NCI-H1417 treated with DMSO at 0.1 percent for 48 hours (cell line): ENCODE results near the gene DPYSL4.

Experiments used
- DNase-seq: peaks from one replicate; lab custom pipeline; 2025; lab: John Stamatoyannopoulos, UW

The DPYSL4 gene

DNA sequence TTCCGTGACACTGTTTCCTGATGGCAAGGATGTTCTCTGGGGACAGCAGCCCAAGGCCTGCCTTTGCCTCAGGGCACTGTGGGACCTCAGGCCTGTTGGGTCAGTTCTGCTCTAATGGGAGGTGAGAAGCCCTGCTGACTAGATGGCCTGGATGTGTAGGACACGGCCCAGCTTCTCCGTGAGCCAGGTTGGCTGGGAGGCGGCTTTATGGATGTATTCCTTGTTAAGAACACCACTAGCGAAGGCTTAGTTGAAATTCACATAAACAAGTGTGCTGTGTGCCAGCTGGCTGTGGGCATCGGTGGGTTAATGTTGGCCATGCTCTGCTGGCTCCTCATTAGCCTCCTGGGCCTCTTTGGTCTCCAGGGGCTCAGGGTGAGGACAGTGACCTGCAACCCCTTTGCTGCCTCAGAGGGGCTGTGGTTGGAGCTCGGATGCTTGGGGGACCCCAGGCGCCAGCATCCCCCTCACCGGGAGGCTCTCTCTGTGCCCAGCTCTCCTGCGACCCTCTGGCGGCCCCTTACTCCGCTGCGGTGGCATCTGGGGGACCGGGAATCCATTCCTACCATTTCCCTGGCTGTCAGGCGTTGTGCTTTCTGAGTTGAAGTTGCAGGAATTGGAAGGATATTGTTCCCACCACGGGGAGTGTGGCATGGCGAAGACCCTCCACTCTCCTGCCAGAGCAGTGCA lies 22.8 kb upstream of the DPYSL4 start:
- no peak for DNase-seq

DNA sequence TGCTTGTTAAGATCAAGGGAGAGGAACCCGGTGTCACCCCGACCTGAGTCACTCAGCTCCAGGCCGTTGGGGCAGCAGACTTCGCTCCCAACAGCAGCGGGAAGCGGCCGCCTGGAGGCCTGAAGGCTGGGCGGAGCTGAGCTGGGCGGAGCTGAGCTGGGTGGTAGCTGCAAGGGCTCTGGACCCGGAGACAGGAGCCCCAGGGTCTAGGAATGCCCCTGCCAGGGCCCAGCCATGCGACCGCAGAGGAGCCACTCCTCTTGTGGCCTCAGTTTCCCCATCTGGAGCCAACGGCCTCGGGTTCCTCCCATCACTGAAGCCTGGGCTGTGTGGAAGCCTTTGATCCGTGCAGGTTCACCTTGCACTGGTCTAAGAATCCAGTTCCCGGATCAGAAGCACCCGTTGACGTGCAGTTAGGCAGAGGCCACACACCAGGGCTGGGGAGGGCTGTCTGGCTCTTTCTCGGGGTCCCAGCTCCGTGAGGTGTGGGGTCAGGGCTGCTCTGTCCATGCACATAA lies 21.9 kb upstream of the DPYSL4 start:
- DNase-seq, result no peak

- no peak for DNase-seq
These were observed 21.2 kb upstream of the DPYSL4 start for GRCh38 chr10:132165416-132165980.

DNA sequence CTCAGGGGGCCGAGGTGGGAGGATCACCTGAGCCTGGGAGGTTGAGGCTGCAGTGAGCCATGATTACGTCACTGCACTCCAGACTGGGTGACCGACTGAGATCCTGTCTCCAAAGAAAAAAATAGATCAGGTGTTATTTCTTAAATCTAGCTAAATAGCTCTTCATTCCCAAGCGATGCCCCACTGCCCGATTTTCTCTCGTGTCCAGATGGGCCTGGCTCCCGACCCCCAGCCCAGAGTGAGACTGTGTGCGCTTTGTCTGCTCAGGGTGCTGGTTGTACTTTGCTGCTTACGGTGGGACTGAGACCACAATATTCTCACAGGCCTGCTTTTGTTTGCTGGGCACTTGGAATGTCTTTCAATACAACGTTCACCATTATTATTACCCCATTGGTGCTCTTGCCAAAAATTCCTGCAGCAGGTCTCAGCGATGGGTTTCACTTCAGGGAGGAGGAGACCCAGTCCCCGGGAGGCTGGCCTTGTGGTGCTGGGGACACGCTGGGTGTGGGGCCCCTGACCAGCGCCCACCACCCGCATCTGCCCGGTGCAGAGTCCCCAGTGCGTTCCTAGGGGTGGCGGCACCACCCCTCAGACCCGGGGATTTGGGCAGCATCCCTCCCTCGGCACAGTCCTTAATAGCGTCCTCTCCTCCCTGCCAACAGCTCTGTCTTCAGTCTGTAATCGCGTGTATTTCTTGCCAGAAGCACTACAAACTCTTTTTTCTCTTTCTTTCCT lies 20.4 kb upstream of the DPYSL4 start:
- DNase-seq, result no peak

DNA sequence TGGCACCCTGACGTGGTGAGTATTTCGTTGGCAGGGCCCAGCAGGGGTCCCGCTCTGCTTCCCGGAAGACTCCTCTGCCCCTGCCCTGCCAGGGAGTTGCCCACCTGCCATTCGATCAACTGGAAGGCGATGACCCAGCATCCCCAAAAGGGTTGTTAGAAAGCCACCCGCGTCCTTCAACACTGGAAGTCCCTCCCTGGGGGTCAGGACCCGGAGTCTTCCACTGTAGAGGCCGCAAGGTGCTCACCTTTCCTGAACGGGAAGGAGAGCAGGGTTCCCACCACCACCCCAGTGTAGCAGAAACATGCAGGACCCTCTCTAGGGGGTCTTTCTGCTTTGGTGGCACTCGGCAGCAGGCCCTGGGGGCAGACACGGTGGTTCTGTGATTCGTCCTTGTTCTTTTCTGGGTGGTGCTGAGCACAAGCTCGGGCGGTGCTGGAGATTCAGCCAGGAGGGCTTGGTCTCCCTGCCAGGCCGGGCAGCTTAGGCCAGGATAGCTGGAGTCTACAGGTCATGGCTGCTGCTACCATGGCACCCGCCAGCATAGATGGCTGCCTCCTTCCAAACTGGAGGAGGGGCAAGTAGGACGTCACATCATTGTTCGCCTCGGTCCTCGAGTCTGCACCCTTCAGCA lies 19.6 kb upstream of the DPYSL4 start:
- no peak for DNase-seq

- DNase-seq, result no peak
These were observed 18.8 kb upstream of the DPYSL4 start for GRCh38 chr10:132167976-132168375.

GRCh38 chr10:132168571-132169030 lies 18.1 kb upstream of the DPYSL4 start:
- DNase-seq, result no peak

- no peak for DNase-seq
These were observed 17.6 kb upstream of the DPYSL4 start for GRCh38 chr10:132169031-132169765.

- no peak for DNase-seq
These were observed 16.8 kb upstream of the DPYSL4 start for GRCh38 chr10:132169766-132170560.

DNA sequence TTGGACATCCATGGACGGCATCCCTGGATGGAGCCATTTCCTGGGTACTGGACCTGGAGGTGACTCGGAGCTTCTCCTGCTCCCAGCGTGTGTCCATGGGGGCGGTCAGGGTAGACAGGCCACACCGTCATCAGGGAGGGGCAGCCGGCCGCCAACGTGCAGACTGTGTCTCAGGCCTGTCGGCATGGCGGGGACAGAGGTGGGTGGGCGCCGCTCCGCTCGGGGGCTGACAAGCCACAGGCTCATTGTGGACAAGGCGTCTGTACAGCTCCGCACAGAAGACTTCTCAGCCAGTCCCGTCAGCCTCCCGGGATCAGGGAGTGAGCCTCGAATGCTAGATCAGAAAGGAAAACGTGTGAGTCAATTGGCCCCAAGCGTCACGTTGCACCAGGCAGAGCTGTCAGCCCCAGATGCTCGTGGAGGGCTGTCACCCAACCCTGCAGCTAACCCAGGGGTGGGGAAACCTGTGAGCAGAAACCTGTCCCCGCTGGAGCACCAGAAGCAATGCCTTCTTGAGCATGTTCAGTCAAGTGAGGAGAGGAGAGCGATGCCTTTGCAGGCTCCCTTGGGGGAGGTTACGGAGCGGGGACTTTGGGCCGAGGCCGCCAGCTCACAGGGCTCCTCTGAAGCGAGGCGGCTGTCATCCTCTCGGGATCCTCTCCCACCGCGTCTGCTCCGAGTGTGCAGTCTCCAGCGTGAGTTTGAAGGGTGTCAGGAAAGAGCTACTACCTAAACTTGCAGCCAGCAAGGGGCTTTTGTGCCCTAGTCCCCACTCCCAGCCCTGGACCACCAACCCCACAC lies 16.0 kb upstream of the DPYSL4 start:
- DNase-seq, result no peak

DNA sequence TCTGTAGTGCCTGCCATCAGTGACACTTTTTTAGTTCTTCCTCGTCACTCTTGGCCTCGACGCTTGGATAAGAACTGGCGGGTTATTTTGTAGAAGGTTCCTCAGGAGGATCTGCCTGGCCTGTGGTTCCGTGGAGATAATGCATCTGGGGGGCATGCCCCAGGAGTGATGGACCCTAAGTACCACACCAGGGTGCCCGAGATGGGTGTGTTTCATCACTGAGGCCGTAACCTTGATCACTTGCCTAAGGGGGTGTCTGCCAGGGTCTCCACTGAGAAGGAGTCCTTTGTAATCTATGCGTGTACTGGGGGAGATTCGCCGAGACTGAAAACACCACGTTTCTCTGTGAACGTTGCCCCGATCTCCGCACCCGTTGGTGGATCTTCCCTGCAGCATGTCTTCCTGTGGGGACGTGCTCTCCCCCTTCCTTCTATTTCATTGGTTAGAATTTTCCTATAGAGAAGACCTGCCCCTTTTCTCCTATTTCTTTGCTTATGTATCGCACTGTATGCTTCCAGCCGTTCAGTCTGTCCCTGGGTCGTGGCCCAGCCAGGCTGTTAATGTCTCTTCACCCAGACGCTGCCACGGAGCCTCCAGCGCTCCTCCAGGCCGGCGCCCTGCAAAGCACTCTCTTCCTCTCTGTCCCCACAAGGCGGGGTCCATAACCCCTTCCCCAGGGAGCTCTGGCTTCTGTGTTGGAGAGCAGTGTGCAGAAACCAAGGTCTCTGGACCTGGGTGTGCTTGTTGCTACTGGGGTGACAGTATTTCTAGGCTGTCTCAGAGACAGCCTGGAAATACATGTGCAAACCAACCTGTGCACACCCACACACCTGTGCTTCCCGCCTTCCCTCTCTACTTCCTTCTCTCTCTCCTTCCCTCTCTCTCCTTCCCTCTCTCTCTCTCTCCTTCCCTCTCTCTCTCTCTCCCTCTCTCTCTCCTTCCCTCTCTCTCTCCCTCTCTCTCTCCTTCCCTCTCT lies 14.4 kb upstream of the DPYSL4 start:
- no peak for DNase-seq

GRCh38 chr10:132173185-132173584 lies 13.6 kb upstream of the DPYSL4 start:
- DNase-seq, result no peak

DNA sequence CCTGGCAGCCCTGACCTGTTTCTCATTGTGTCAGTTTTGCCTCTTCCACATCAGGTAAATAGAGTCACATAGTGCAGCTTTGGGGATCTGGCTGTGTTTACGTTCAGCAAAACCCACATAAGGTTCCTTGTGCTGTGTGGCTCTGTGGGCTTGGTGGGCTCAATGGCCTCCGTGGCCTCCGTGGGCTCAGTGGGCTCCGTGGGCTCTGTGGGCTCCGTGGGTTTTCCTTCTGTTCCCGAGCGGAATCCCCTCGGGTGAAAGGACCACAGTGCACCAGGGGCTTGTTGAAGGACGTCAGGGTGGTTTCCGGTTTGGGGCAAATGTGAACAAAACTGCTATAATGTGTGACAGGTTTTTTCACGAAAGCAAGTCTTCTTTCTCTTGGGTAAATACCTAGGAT lies 12.5 kb upstream of the DPYSL4 start:
- no peak for DNase-seq

- no peak for DNase-seq
These were observed 11.3 kb upstream of the DPYSL4 start for GRCh38 chr10:132175408-132175807.

DNA sequence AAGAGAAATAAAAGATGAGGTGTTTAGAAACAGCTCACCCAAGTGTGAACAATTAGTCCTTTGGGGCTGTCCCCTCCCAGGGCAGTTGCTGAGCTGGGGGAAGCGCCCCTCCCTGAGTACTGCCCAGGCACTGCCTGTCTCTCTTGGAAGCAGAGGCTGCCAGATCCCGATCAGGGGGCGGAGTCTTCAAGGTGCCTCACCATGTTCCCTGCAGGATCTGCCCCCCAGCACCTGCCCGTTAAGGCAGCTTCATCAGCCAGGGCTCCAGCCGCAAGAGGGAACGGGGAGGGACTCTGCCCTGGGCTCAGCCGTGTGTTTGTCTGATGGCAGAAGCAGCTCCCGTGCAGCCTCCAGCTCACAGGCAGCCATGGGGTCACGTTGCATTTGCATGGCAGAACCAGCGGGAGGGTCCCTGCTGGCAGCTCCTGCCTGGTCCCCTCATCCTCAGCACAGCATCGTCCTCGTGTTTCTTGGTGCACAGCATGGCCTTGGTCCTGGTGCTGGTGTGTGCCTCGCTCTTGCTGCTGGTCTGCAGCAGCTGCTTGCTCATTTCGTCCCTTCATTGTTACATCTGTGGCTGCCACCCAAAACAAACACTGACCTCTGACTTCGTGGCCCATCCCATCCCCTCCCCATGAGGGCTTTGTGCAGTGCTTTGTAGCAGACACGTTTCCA lies 10.7 kb upstream of the DPYSL4 start:
- no peak for DNase-seq

DNA sequence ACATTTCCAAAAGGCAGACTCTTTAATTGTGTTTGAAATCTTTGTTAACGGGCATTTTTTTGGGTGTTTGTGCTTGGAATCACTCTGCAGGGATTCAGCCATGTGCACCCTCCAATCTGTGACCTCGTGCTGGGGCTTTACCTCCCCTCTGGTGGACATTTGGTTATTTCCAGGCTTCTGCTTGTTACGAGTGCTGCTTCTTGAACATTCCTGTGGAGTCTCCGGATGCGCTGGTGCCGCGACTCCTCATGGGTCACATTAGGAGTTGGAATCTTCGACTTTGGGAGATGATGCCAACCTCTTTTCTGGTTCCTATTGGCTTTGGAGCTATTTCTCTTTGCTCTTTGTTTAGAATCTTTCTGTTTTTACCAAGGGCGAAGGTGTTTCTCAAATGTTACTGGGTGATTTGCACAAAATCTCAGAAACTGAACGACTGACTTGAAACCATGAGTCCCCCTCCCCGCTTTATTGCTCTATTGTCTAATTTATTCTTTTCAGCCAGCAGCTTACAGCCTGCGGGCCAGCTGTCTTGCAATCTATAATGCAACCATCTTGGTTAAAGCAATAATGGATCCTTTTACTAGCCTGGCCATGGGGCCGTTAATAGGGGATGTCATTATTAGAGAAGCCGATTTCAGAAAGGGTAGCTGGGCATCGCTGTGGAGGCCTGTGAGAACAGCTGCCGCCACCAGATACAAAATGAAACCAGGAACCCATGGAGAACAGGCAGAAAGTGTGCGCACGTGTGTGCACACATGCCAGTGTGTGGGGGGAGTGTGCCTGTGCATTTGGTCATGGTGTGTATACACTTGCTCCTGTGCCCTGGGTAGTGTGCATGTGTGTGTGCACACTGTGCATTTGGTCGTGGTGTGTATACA lies 9.9 kb upstream of the DPYSL4 start:
- DNase-seq, result no peak

- no peak for DNase-seq
These were observed 8.7 kb upstream of the DPYSL4 start for GRCh38 chr10:132178046-132178445.
